Measurements from ENCODE around the gene HAP1. TPM values are rescaled to one million over a fixed set of nuclear protein-coding genes. Genes with fewer than 3 reads are reported as not detected.

The HAP1 gene
- total and polyA plus RNA-seq, 10 donors = 0.33 to 8.4 (median 1.1) TPM

DNA sequence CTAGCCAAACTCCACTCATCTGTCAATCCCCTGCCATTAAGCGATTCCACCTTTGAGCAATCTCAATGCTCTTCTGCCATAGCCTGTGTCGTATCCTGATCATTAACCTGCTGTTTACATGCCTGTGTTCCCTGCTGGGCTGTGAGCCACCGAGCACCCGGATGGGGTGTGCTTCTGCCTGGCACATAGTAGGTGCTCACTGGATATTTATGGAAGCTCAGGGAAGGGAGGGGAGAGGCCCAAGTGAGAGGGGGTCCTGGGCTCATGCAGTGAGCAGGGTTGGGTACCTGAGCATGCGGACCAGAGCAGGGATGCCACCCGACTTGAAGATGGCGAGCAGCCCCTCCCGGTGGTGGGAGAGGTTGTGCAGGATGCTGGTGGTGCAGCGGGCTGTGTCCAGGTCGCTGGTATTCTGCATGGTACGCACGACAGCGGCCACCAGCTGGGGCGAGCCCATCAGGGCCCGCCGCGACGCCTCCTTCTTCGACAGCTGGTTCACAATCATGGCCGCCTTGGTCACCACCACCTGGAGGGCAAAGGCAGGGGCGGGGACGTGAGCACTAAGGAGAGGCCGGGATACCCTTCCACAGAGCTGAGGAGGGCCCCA lies 34.3 kb upstream of the HAP1 start:
- Histone ChIP-seq H3K36me3 (peaks cover 0 to 74% (median 28%) of the 10 kb centered on the region in 6 donors), H3K4me3 (no peak overlapping the region)
- 93 to 94% (median 94%) methylated on average over 22 to 23 of the region's 23 CpGs for WGBS, 5 donors

DNA sequence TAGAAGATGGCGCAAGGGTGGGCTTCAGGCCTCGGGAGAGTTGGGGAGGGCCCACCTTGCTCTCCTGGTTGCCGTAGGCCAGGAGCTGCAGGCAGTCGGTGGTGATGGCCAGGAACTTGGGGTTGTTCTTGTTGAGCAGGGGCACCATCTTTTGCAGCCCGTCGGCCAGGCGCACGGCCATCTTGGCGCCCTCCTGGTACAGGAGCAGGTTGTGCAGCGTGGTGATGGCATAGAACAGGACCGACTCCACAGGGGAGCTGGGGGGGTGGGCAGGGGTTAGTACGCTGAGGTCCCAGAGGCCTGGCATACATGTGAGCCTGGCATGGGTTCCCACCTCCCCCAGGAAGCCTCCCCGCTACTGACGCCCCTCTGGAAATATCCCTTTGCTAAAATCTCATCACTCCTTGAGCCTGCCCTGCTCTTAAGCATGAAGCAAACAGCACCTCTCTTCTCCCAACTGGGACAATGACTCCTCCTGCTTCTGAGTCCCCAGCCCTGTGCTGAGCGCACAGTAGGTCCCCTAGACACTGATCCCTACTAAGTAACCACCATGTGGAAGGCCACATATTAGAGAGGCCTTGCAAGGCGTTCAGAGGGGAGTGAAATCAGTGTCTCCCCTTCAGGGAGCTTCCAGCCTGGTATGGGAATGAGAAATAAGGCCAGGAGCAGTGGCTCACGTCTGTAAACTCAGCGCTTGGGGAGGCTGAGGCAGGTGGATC lies 33.0 kb upstream of the HAP1 start:
- H3K9me3 ChIP-seq = no peaks in the 10 kb centered on the region
- H3K27ac ChIP-seq = no peak overlapping the region
- DNase-seq = no peak
- H3K36me3 ChIP-seq = peaks cover 0 to 87% (median 37%) of the 10 kb centered on the region in 6 donors
- 86 to 95% (median 91%) methylated on average over 10 to 18 of the region's 18 CpGs for WGBS, 5 donors
- no peak overlapping the region for H3K4me3 ChIP-seq
- TF ChIP-seq, protein P1, sequence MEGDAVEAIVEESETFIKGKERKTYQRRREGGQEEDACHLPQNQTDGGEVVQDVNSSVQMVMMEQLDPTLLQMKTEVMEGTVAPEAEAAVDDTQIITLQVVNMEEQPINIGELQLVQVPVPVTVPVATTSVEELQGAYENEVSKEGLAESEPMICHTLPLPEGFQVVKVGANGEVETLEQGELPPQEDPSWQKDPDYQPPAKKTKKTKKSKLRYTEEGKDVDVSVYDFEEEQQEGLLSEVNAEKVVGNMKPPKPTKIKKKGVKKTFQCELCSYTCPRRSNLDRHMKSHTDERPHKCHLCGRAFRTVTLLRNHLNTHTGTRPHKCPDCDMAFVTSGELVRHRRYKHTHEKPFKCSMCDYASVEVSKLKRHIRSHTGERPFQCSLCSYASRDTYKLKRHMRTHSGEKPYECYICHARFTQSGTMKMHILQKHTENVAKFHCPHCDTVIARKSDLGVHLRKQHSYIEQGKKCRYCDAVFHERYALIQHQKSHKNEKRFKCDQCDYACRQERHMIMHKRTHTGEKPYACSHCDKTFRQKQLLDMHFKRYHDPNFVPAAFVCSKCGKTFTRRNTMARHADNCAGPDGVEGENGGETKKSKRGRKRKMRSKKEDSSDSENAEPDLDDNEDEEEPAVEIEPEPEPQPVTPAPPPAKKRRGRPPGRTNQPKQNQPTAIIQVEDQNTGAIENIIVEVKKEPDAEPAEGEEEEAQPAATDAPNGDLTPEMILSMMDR (IDR thresholded peaks at IDR 0.05 in 8 of 11, conservative IDR thresholded peaks at IDR 0.05 in 3 of 11) = no peak
- no peaks in the 10 kb centered on the region for H3K27me3 ChIP-seq (replicated peaks in 1 of 7)
- H3K4me1 ChIP-seq = peaks cover 0 to 6% (median under 1%) of the 10 kb centered on the region in 6 donors
- intact Hi-C loops (cut with DNase I; ENCODE audit: low total_unique reads) = no loop called here

More for the DNA sequence above, 34.3 kb upstream of the HAP1 start:
- no peak for DNase-seq
- Histone ChIP-seq H3K27me3 (replicated peaks in 1 of 7) (no peaks in the 10 kb centered on the region), H3K9me3 (no peaks in the 10 kb centered on the region), H3K27ac (no peak overlapping the region), H3K4me1 (peaks cover 0 to 16% (median 3%) of the 10 kb centered on the region in 6 donors)
- intact Hi-C loops (cut with DNase I; ENCODE audit: low total_unique reads) = no loop called here
- TF ChIP-seq POLR2AphosphoS5 (IDR thresholded peaks at IDR 0.05) (no peak), POLR2A (IDR thresholded peaks at IDR 0.05) (no peak)
- TF ChIP-seq, protein P1 (IDR thresholded peaks at IDR 0.05 in 8 of 11, conservative IDR thresholded peaks at IDR 0.05 in 3 of 11) = no peak

DNA sequence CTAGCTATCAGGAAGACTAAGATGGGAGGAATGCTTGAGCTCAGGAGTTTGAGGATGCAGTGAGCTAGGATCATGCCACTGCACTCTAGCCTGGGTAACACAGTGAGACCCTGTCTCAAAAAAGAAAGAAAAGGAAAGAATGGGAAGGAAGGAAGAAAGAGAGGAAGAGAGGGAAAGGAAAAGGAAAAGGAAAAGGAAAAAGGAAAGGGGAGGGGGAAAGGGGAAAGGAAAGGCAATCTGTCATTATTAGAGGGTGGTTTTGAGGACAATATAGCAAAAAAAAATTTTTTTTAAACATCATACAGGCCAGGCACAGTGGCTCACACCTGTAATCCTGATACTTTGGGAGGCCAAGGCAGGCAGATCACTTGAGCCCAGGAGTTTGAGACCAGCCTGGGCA lies 31.7 kb upstream of the HAP1 start:
- intact Hi-C loops (cut with DNase I; ENCODE audit: low total_unique reads) = no loop called here
- H3K27me3 ChIP-seq (replicated peaks in 1 of 7) = no peaks in the 10 kb centered on the region
- no peak overlapping the region for H3K4me3 ChIP-seq
- peaks cover 0 to 92% (median 39%) of the 10 kb centered on the region in 6 donors for H3K36me3 ChIP-seq
- TF ChIP-seq, protein P1 (IDR thresholded peaks at IDR 0.05 in 8 of 11, conservative IDR thresholded peaks at IDR 0.05 in 3 of 11) = no peak
- TF ChIP-seq POLR2A (IDR thresholded peaks at IDR 0.05) (no peak), POLR2AphosphoS5 (IDR thresholded peaks at IDR 0.05) (no peak)
- H3K27ac ChIP-seq = no peak overlapping the region
- DNase-seq = no peak
- H3K4me1 ChIP-seq = no peaks in the 10 kb centered on the region
- H3K9me3 ChIP-seq = no peaks in the 10 kb centered on the region

DNA sequence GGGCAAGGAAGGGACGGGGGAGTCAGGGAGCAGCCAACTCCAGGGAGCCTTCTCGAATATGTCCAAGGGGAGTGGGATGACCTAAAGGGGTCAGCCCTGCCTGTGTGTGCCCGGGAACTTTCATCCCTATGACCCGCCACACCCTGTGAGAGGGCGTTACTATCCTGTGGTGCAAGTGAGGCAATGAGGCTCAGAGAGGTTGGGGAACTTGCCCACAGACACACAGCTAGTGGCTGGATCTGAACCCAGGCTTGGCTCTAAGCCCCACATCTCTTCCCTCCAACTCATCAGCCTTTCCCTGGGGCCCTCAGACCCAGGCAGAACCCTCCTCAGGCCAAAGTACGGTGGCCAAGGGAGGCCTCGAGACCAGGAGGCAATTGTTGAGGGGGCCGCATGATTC lies 28.9 kb upstream of the HAP1 start:
- 88 to 98% (median 92%) methylated on average over 7 to 8 of the region's 8 CpGs for WGBS, 5 donors
- Histone ChIP-seq H3K4me1 (no peaks in the 10 kb centered on the region), H3K27me3 (replicated peaks in 1 of 7) (no peaks in the 10 kb centered on the region), H3K36me3 (peaks cover 0 to 88% (median 36%) of the 10 kb centered on the region in 6 donors), H3K27ac (no peak overlapping the region), H3K9me3 (no peaks in the 10 kb centered on the region), H3K4me3 (no peak overlapping the region)
- TF ChIP-seq POLR2AphosphoS5 (IDR thresholded peaks at IDR 0.05) = no peak
- TF ChIP-seq POLR2A (IDR thresholded peaks at IDR 0.05) = no peak
- TF ChIP-seq, protein P1 (IDR thresholded peaks at IDR 0.05 in 8 of 11, conservative IDR thresholded peaks at IDR 0.05 in 3 of 11) = no peak
- DNase-seq = no peak
- intact Hi-C loops (cut with DNase I; ENCODE audit: low total_unique reads) = no loop called here
